Heart left ventricle (tissue), 16 donors: ENCODE results near the gene TLL1. TPM values are rescaled to one million over a fixed set of nuclear protein-coding genes. Genes with fewer than 3 reads are reported as not detected.

ENCODE experiments used
- ATAC-seq, 4 donors: fragments of 200-7000 bp; cut with Tn5 transposase; one replicate each; pipeline ENCODE4 v1.9.1; 2020 to 2022; ENCODE audit warnings: moderate library complexity in 4 of 4, mild to moderate bottlenecking in 3 of 4, moderate number of reproducible peaks in 1 of 4
- DNase-seq, 5 donors: peaks; one replicate each; pipeline ENCODE4 v3.0.0-alpha.2; 2020
- H3K27ac ChIP-seq, 12 donors: fragments of 200-600 bp; sonication (generic) in 4 of 12; one replicate each; pipeline versions ENCODE4 v1.5.0 to v1.8.0; 2016 to 2022; ENCODE audit warnings: mild to moderate bottlenecking in 2 of 12
- H3K27me3 ChIP-seq, 9 donors: fragments of 200-600 bp; sonication (generic) in 2 of 9; one replicate each; pipeline versions ENCODE4 v1.5.1 to v1.8.0; 2016 to 2022; ENCODE audit warnings: mild to moderate bottlenecking in 3 of 9
- H3K36me3 ChIP-seq, 9 donors: fragments of 200-600 bp; sonication (generic) in 2 of 9; one replicate each; pipeline versions ENCODE4 v1.5.0 to v1.8.0; 2018 to 2022; ENCODE audit warnings: mild to moderate bottlenecking in 2 of 9
- H3K4me1 ChIP-seq, 12 donors: fragments of 200-600 bp; sonication (generic) in 4 of 12; one replicate each; pipeline versions ENCODE4 v1.5.0 to v1.8.0; 2016 to 2022; ENCODE audit warnings: mild to moderate bottlenecking in 3 of 12
- H3K4me3 ChIP-seq, 12 donors: fragments of 200-600 bp; sonication (generic) in 4 of 12; one replicate each; pipeline versions ENCODE4 v1.5.0 to v1.8.0; 2017 to 2022; ENCODE audit warnings: mild to moderate bottlenecking in 9 of 12, moderate library complexity in 4 of 12
- H3K9me3 ChIP-seq, 12 donors: fragments of 200-600 bp; sonication (generic) in 4 of 12; one replicate each; pipeline versions ENCODE4 v1.5.0 to v1.8.0; 2016 to 2022; ENCODE audit warnings: mild to moderate bottlenecking in 1 of 12
- POLR2A ChIP-seq, 2 donors: fragments of 450-650 bp; IDR thresholded peaks; one replicate each; pipeline ENCODE4 v1.6.1; 2017; ENCODE audit warnings: antibody characterized with exemption in 2 of 2, mild to moderate bottlenecking in 2 of 2, moderate library complexity in 2 of 2
- WGBS, 4 donors: extraction: QIAGEN DNeasy Blood & Tissue Kit in 2 of 4; methylation state at CpG; one replicate each; pipeline versions ENCODE4 v1.1.5 to v1.1.7; 2013 to 2018; 5-methylcytosine and 5-hydroxymethylcytosine counted together
- intact Hi-C, 10 donors: fragments of 100-400 bp; cut with DNase I; formaldehyde crosslinking; loops; one replicate each; pipeline versions ENCODE4 v1.11.1 to v1.14.2; 2022
- polyA plus RNA-seq, 2 donors: library from polyadenylated mRNA; stranded (reverse); fragments of 200-250 nt; gene quantifications; one replicate each; pipeline ENCODE4 v1.2.3, GENCODE V29; 2013
- total RNA-seq, 9 donors: library from RNA; depleted of rRNA in 2 of 9; stranded (reverse); fragments of >200 nt in 2 of 9; fragmentation: NEBNext Ultra II Directional in 3 of 9; extraction: Animal tissue kit (Norgen Biotek cat#: 25700) in 3 of 9; gene quantifications; one replicate each; pipeline versions ENCODE4 v1.1.0 to v1.2.4, GENCODE V29; 2016 to 2023
- TF ChIP-seq, protein P1 (sequence below), 12 donors: fragments of 200-600 bp; sonication (generic) in 4 of 12; IDR thresholded peaks; one replicate each; pipeline versions ENCODE4 v1.5.0 to v1.8.0; 2018 to 2022; ENCODE audit warnings: antibody characterized with exemption in 12 of 12, mild to moderate bottlenecking in 5 of 12
- donor health status: ischemic (EF 13 %, LVEDD 7.1; RV severe dilation, severe dysfunction).
- donor health status: healthy with polysubstance abuse.
- donor health status: DM: no; HTN: yes; CAD: no.
- donor health status: DM: no; HTN: no; CAD: no.
- donor health status: ischemic (EF 25% LVEDD 6.9; RV normal size, moderate dysfunction).
- donor health status: ischemic (EF 25% LVEDD 5.7; RV mildly dilated, moderate dysfunction).
- donor health status: healthy.
- donor health status: DM: yes; HTN: yes; CAD: no.
- donor health status: ischemic (EF 35%, LVEDD 5.7; RV mildly dilated, moderate dysfunction).
- donor health status: nonischemic (EF 11% LVEDD 7.7; RV severe dilation, severe dysfunction).
- donor health status: DM: yes; HTN: yes; CAD: no.
- donor health status: PGD.
- donor health status: ischemic (EF 29% LVEDD 5.4; RV normal size, mild dysfunction).
- donor health status: nonischemic (EF 23%, LVEDD 6.1; RV moderate dilation, normal function).

The TLL1 gene
- total and polyA plus RNA-seq, 11 donors = 0.08 to 4.5 (median 1.2) TPM

DNA sequence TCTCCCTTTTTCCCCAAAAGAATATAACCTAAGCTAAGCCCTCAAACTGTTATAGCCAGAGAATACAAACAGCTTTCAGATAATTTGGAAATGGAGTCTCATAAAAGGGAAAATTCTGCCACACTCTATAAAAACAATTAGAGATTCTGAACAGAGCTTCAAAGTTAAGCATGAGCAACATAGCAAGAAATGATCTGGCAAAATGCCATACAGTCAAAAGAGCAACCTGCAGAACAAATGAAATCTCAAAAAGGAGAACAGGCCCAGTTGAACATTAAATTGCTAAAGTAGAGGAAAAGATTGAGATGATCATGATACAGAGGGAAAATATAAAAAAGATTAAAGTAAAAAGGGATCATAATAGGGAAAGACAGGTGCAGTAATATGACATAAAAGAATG lies 250.5 kb downstream of the TLL1 start:
- Histone ChIP-seq H3K4me1 (no peaks in the 10 kb centered on the region), H3K27ac (no peak overlapping the region), H3K9me3 (no peaks in the 10 kb centered on the region), H3K36me3 (no peaks in the 10 kb centered on the region), H3K27me3 (no peaks in the 10 kb centered on the region), H3K4me3 (no peak overlapping the region)
- intact Hi-C loops = no loop called here
- DNase-seq (no peak), ATAC-seq (no peak)
- no peak for TF ChIP-seq POLR2A (IDR thresholded peaks at IDR 0.05)
- TF ChIP-seq, protein P1, sequence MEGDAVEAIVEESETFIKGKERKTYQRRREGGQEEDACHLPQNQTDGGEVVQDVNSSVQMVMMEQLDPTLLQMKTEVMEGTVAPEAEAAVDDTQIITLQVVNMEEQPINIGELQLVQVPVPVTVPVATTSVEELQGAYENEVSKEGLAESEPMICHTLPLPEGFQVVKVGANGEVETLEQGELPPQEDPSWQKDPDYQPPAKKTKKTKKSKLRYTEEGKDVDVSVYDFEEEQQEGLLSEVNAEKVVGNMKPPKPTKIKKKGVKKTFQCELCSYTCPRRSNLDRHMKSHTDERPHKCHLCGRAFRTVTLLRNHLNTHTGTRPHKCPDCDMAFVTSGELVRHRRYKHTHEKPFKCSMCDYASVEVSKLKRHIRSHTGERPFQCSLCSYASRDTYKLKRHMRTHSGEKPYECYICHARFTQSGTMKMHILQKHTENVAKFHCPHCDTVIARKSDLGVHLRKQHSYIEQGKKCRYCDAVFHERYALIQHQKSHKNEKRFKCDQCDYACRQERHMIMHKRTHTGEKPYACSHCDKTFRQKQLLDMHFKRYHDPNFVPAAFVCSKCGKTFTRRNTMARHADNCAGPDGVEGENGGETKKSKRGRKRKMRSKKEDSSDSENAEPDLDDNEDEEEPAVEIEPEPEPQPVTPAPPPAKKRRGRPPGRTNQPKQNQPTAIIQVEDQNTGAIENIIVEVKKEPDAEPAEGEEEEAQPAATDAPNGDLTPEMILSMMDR (IDR thresholded peaks at IDR 0.05) = no peak

DNA sequence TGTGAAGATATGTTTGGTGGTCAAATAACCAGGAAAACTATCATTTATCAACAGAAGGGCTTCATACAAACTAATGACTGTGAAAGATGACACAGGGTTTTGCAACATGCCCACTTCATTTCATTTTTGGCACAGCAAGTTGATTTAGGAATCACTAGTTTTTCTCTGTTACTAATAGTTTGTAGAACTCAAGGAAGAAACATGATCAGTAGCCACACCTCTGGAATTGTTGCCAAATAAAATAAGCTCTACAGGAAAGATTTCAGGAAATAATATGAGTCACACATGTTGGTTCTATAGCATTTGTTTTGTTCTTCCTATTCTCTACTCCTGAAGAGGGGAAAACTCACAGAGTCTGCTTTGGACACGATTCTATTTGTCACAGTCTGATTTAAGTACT lies 255.4 kb downstream of the TLL1 start:
- H3K27ac ChIP-seq = no peak overlapping the region
- DNase-seq (no peak), ATAC-seq (no peak)
- no peak for TF ChIP-seq POLR2A (IDR thresholded peaks at IDR 0.05)
- TF ChIP-seq, protein P1 (IDR thresholded peaks at IDR 0.05) = no peak
- no peaks in the 10 kb centered on the region for H3K4me1 ChIP-seq
- no peaks in the 10 kb centered on the region for H3K27me3 ChIP-seq
- peaks cover 0 to 15% (median 0%) of the 10 kb centered on the region in 12 donors for H3K9me3 ChIP-seq
- WGBS, 4 donors = 25 to 45% (median 35%) methylated on average over 1 of the region's 1 CpG
- no peak overlapping the region for H3K4me3 ChIP-seq
- H3K36me3 ChIP-seq = no peaks in the 10 kb centered on the region
- intact Hi-C loops = no loop called here

DNA sequence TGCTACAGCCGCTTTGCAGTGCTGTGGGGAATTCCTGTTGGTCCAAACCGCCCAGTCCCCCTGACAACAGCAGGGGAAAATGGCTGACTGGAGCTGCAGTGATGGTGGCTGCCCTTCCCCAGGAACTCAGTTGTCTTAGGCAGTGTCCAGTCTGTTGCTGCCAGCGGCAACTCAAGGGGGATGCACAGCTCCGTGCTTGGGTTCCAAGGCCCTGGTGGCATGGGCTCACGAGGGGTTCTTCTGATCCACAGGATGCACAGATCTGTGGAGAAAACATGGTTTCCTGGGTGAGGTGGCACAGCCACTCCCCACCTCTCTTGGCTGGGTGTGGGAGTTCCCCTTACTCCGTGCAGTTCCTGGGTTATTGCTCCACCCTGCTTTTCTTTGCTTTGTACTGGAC lies 261.2 kb downstream of the TLL1 start:
- no peak for TF ChIP-seq POLR2A (IDR thresholded peaks at IDR 0.05)
- TF ChIP-seq, protein P1 (IDR thresholded peaks at IDR 0.05) = no peak
- ATAC-seq (no peak), DNase-seq (no peak)
- 65 to 96% (median 81%) methylated on average over 3 to 6 of the region's 6 CpGs for WGBS, 4 donors
- Histone ChIP-seq H3K36me3 (no peaks in the 10 kb centered on the region), H3K9me3 (peaks cover 0 to 15% (median 0%) of the 10 kb centered on the region in 12 donors), H3K27ac (no peak overlapping the region), H3K27me3 (no peaks in the 10 kb centered on the region), H3K4me1 (no peaks in the 10 kb centered on the region), H3K4me3 (no peak overlapping the region)
- intact Hi-C loops = no loop called here

DNA sequence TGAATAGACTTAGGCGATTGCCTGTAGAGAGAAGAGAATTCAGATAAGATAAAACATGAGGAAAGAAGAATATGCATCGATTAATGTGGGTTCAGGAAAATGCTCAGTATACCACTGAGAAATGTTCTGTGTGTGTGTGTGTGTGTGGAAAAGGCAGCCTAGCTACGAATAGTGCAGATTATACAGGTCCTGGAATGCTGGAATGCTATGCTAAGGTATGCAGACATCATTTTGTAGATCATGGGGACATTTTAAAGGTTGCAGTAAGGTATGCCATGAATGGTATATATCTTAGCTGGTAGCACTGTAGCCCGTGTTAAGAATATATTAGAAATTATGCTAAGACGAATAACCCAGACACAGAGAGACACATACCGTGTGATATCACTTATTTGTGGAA lies 267.9 kb downstream of the TLL1 start:
- no peaks in the 10 kb centered on the region for H3K9me3 ChIP-seq
- no peak overlapping the region for H3K27ac ChIP-seq
- no peaks in the 10 kb centered on the region for H3K4me1 ChIP-seq
- ATAC-seq = no peak
- intact Hi-C loops = no loop called here
- TF ChIP-seq, protein P1 (IDR thresholded peaks at IDR 0.05) = no peak
- no peak for TF ChIP-seq POLR2A (IDR thresholded peaks at IDR 0.05)
- WGBS, 4 donors = 58 to 67% (median 63%) methylated on average over 6 of the region's 6 CpGs
- no peaks in the 10 kb centered on the region for H3K27me3 ChIP-seq
- no peaks in the 10 kb centered on the region for H3K36me3 ChIP-seq
- no peak overlapping the region for H3K4me3 ChIP-seq
- DNase-seq = no peak
